Thyroid gland (tissue), 4 donors: ENCODE measurements around the gene HSPB7.

Experiments used
- POLR2A ChIP-seq, 2 donors: fragments of 450-650 bp; IDR thresholded peaks; one replicate each; pipeline ENCODE4 v1.6.1; 2017; ENCODE audit warnings: antibody characterized with exemption in 2 of 2, mild to moderate bottlenecking in 2 of 2, moderate library complexity in 1 of 2
- TF ChIP-seq, protein P1 (sequence below), 6 experiments: fragments of 200-600 bp in 3 of 6; fragments of 450-650 bp in 3 of 6; sonication (generic) in 3 of 6; IDR thresholded peaks; one replicate each; pipeline ENCODE4 v1.5.1; 2016 to 2019; ENCODE audit warnings: antibody characterized with exemption in 6 of 6, mild to moderate bottlenecking in 2 of 6, inconsistent platforms in 1 of 6, moderate library complexity in 1 of 6

DNA sequence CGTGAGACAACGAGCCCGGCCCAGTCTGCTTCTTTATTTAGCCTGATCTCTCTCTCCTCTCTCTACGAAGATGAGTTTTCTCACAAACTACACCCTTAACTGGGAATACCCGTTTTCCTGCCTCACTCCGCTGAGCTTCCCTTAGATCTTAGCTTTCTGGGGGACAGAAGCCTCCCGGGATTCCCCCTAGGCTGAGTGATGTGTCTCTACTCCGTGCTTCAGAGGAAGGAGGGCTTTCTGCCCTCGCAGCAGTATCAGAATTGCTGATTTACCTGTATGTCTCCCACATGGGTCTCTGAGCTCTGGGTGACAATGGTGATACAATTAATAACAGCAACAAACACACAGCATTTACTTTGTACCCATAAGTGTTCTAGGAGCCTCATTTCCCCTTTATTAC, 43.0 kb downstream of the HSPB7 start:
- TF ChIP-seq POLR2A (IDR thresholded peaks at IDR 0.05): no peak
- TF ChIP-seq, protein P1, sequence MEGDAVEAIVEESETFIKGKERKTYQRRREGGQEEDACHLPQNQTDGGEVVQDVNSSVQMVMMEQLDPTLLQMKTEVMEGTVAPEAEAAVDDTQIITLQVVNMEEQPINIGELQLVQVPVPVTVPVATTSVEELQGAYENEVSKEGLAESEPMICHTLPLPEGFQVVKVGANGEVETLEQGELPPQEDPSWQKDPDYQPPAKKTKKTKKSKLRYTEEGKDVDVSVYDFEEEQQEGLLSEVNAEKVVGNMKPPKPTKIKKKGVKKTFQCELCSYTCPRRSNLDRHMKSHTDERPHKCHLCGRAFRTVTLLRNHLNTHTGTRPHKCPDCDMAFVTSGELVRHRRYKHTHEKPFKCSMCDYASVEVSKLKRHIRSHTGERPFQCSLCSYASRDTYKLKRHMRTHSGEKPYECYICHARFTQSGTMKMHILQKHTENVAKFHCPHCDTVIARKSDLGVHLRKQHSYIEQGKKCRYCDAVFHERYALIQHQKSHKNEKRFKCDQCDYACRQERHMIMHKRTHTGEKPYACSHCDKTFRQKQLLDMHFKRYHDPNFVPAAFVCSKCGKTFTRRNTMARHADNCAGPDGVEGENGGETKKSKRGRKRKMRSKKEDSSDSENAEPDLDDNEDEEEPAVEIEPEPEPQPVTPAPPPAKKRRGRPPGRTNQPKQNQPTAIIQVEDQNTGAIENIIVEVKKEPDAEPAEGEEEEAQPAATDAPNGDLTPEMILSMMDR (IDR thresholded peaks at IDR 0.05): no peak
